GM21423 (cell line): Measurements from ENCODE around the gene MMP7.
A peak's percentile ranks its signal among the peaks of the same experiment; 100 is the strongest.

Experiments
- ATAC-seq: cut with Tn5 transposase; IDR thresholded peaks from one replicate; pipeline ENCODE4 v1.9.1; 2021; ENCODE audit warnings: mild to moderate bottlenecking, moderate library complexity; ENCODE audit not compliant: unreplicated experiment

Gene MMP7

DNA sequence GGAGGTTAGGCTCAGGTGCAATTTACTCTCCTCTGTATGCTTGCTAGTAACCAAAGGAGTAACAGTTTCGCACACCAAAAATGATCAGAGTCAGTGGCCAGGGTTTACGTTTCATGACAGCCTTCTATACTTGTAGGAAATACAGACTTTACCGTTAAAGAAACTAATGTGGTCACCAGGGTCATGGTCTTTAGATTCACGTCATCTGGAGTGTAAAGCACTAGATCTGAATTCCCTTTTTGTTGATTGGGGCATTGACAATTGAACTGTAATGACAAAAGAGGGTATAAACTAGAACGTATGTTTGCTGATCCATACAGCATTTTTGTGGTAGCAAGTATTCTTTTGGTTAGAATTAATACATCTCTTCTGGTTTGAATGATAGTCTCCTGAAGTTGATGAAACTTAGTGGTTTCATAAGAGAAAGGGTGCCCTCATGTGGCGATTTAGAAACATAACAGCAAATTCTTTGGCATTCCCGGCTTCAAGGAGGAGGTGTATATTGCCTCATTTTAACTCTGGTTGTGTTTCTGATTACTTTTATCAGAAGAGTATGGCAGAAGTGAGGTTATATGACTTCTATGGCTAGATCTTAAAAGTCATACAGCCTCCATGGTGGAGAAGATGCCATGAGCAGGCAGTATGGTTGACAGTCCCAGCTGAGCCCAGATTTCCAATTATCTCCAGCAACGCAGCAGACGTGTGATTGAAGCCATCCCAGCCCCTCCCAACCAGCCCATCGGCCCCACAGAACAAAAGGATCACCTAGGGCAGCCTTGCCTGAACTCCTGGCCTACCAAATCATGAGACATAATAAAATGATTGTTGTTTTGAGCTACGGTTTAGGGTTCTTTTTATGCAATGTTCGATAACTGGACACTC is 35.1 kb downstream of the MMP7 start:
- peak; percentile 91 for ATAC-seq

DNA sequence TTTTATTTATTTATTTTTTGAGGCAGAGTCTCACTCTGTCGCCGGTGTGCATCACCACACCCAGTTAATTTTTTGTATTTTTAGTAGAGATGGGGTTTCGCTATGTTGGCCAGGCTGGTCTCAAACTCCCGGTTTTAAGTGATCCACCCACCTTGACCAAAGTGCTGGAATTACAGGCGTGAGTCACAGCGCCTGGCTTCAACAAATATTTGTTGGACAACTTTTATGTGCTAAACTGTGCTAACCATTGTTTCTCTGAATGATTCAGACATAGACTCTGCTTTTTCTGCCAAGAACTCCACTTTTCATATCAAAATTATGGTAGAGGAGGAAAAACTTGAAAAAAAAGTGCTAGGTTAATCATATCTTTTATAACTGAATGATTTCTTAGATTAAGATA is 36.3 kb downstream of the MMP7 start:
- no peak for ATAC-seq

DNA sequence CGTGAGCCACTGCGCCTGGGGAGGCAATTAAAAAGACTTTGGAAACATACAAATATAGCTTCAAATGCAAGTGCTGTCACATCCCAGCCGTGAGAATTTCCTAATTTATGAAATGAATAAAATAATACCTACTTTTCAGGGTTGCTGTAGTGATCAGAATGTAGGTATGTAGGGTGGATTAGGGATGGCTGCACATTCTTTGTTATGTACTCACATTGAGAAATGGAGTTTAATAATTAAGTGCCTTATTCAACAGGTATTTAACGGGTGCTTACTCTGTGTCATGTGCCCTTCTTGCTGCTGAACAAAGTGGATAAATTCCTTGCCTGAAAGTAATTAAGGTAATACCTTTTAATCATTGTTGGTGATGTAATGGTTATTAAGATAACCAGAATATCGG is 37.0 kb downstream of the MMP7 start:
- no peak for ATAC-seq

DNA sequence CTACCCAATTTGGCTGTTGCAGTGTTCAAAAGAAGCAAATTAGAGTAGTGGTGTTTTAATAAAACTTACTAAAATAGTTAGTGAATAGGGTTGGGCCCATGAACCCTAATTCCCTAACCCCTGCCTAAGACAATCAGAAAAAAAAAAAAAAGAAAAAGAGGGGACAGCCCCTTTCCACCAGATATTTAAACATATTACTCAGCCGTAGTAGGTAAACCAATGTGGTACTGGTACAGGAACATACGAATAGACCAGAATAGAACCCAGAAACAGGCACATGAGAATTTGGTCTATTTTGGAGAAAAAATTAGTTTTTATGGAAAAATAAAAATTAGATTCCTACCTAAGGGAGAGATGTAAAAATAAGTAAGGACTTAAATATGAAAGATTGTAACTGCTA is 38.6 kb downstream of the MMP7 start:
- no peak for ATAC-seq

DNA sequence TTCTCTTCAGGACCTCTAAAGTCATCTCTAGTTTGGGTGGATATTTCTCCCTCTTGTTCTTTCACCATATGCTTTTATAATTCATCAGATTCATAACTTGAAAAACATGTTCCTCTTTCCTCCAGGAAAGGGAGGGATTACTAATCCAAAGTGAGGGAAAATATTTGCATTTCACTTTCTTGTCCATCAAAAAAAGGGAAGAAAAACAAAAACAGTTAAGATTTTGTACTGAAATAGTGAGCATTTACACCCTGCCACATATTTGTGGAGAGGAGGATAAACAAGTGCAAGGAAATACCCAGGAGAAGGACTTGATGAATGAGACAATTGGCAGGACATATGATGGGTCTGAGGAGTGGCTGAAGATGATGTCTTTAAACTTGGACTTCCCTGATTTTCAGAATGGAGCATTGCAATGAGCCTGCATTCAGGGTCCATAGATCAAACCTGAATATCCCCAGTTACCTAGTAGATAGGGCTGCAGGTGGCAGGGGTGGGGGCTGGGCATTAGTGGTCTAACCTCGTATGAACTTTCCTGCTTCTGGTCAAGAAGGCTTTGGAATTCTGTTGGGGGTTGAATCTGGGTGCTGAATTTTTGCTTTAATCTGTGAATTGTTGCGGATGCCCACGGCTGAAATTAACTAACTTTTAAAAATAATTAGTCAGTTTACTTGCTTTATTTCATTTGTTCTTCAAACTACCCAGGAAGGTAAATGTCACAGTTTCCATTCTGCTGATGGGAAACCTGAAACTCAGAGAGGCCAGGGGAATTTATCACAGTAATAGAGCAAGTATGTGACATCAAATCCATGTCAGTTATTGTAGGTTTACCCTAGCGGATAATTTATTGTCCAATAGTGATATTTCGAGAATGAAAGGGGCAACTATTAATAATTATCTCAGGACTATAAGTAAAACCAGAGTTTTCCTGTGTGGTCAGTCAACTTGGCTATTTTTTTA is 41.1 kb downstream of the MMP7 start:
- no peak for ATAC-seq

DNA sequence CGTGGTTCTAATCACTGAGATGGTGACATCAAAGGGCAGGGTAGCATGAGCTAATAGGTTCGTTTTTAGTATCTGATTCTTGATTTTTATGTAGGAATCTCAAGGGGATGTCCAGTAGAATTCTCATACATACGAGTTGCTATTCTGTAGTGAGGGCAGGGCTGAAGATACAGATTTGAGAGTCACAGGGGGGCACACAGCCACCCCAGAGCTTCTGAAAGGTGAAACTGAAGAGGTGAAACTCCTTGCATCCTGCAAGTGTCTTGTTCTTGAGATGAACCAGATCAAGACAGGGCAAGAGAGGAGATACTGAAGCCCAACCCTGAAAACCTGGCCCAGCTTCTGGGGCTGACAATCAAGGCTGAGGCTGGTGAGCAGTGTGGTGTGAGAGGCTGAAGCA is 42.3 kb downstream of the MMP7 start:
- peak; percentile 57 for ATAC-seq

DNA sequence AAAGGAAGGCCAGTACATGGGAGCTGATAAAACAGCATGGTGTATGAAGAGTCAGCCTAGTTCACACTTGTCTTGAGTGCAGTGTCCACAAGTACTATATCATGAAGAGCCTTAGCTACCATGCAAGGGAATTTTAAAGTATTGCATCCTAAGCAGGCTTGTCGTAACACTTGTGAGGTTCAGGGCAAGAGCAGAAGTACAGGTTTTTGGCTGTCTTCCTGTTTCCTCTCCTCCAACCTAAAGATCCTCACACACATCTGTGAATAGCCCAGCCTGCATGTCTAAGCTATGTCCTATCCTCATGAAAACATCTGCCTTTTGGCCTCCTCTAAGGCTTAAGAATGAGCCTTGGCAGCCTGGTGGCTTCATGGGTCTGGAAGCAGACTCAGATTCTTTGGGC is 43.3 kb downstream of the MMP7 start:
- ATAC-seq, result no peak

DNA sequence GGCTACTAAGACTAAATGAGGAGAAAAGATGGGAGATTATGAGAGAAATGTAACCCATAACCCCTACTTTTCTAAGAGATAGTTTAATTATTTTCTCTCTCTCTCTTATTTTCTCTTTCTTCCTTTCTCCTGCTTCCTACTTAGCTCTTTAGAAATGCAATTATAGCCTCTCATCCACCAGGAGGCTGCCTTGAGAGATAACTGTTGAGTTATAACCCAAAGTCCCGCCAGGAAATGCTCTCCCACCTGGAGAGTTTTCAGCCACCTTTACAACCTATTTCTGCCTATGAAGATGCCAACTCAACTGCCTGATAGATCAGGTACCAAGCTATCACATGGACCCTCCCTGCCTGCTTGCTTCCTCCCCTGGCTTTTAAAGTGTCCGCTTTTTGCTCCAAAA is 44.0 kb downstream of the MMP7 start:
- ATAC-seq, result no peak

DNA sequence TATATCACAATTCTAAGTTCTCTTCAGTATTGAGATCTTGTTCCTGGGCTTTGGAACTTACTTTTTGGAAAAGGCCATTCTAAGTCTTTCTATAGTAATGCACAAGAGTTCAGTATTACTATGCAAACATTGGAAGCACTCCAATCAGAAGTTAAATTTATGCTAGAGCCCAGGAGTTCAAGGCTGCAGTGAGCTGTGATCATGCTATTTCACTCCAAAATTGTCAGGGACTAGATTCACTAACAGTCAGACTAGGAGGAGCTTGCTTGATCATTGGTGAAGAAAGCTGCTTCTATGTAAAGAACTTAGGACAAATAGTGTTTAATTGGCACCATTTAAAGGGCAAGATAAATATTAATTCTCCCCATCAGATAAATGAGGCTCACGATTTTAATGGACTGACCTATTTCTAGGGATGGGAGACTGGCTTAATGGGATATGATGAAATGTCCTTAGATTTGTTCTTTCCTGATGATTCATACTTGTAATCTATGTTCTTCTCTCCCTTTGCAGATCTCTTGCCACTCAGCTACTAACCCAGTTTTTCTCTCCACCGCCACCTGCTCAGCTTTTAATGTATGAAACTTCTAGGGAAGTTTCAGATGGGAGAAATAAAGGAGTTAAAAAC is 45.3 kb downstream of the MMP7 start:
- no peak for ATAC-seq

DNA sequence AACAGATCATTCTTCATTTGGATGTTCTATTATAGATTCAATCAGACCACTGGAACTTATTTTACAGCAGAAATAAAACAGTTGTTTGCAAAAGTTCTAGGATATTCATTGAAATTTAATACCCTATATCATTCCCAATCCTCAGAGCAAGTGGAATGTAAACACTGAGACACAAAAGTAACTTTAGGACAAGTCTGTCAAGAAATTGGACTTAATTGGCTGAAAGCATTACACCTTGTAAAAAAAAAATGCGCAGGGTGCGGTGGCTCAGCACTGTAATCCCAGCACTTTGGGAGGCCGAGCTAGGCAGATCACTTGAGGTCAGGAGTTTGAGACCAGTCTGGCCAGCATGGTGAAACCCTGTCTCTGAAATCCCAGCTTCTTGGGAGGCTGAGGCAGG is 48.1 kb downstream of the MMP7 start:
- ATAC-seq, result no peak

DNA sequence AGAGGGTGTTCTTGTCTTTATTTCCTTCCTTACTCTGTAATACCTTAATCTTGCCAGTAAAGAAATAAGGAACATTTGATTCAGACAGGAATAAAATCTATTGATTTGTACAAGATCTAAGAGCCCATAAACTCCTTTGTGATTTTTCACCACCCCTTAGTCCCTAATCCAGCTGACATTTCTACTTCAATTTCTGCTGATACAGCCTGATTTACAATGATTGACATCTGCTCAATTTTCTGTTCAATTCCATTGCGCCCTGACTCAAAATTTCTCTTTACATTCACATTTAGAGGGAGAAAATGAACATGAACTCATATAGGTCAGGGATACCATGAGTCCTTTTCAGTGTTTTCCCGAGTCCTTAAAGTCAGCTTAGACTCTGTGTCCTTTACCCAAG is 50.8 kb downstream of the MMP7 start:
- no peak for ATAC-seq

DNA sequence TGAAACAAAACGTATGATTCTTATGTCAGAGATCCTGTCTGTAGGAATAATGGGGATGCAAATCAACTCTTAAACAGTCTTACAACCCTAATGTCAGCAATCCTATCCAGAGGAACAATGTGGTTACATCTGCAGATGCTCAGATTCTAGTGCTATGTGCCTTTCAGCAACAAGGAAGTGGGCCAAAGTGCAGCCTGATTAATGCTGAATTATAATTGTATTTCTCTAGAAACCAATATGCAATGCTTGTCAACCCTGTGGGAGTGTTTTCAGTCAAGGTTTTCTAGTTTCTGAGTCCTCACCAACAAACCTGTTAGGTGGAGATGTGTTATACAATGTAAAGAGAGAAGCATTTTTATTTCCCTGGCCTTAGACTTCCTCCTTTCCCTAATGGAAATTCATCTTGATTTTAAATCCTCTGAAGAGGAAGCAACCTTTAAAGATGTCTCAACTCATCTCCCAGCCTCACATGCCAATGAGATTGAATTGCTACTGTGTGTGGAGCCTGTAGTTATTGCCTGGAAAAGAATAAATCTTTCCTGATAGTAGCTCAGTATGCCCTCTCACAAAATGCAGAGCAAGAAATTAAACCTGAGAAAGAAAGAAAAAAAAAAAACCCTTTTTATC is 51.8 kb downstream of the MMP7 start:
- no peak for ATAC-seq

DNA sequence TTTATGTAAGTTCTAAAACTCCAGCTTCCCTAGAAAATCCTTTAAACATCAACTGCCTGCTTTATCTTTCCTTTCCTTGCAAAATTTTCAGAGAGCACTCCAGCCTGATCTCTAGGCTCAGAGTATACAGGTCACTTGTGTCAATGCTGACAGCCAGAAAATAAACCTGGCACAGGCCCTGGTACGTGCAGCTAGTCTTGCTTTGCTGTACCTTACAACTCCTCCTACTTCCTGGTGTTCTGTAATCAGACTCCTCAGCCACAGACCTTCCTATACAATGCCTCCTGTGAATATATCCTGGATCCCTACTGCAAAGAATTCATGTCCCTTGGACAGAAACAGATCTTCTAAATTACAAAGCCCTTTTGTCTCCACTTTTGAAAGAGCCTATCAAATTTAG is 53.7 kb downstream of the MMP7 start:
- peak; percentile 31 for ATAC-seq

DNA sequence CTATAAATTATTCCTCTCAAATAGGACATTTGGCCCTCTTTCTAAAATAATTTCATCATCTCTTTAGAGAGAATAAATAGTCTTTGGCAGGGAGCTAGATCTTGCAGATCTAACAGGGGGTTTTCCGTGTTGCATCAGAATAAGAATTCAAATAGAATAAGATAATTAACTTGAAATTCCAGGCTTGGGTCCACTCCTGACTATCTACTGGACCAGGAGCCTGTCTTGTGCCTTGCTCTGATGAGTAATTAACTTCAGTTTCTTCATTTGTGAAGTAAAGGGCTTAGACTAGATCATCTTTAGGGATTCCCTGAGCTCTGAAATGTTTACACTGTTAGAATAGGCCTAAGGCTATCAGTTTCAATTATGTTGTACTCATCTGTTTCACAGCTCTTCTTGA is 54.5 kb downstream of the MMP7 start:
- no peak for ATAC-seq

DNA sequence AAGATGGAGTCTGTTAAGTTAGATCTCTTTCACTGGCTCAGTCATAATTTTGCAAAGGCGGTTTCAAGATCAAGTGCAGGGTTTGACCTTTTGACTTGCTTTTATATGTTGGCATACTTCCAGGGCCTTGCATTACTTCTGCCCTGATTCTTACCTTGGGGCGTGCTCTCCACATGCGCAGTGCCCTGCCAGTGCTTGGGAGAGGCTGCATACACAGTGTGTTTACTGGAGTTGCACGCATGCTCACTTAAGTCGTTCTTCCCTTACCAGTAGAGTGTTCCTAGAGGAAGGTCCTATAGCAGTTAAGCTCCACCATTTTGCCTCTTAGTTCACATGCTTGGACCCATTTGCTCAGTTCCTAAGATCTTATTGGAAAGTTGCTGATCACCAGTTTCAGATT is 57.0 kb downstream of the MMP7 start:
- no peak for ATAC-seq

DNA sequence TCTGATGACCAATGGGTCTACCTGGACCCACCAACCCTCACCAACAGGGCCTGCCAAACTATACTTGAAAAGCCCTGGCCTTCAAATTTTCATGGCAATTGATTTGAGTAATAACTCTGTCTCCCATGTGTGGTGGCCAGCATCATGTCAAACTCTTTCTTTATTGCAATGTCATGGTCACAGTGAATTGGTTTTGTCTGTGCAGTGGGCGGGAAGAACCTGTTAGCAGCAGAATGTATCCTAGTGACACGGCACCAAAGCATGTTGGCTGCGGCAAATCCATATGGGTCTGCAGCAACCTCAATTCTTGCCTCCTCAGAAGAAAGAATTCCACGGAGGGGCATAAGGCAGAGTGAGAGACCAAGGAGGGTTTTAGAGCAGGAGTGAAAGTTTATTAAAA is 58.4 kb downstream of the MMP7 start:
- no peak for ATAC-seq

DNA sequence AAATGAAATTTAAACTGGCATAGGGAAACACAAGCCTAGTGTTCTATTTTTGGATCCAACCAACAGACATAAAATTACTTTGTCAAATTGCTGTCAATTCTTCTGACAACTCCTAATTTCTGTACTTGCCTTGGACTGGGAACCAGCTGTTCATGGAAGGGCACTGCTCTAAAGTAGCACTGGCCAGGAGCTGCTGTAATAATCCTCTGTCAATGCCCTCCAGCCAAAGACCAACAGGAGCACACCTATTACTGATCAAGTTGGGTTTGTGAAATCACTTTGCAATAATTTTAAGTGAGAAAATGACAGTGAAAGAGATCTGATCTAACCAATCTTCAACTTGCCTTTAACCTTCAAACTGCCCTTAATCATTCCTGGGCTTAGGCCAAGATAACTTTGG is 59.1 kb downstream of the MMP7 start:
- ATAC-seq, result no peak
